DND-41 (cell line): Measurements from ENCODE around the gene RILPL1.
"Not testable (repeated sequence)": the region's sequence is repeated elsewhere in the genome, so short reads cannot be mapped to it uniquely, and the experiment has no call there.

Experiments
- EZH2 ChIP-seq: IDR thresholded peaks from 3 replicates; pipeline ENCODE4 v1.6.1; 2012; ENCODE audit warnings: borderline replicate concordance, low read depth, mild to moderate bottlenecking, moderate library complexity, low read length, inconsistent platforms; ENCODE audit not compliant: severe bottlenecking
- TF ChIP-seq, protein P1 (sequence below): IDR thresholded peaks from 2 replicates; pipeline ENCODE4 v1.5.1; 2012; ENCODE audit warnings: borderline replicate concordance, low read length, moderate library complexity, mild to moderate bottlenecking; ENCODE audit not compliant: poor library complexity, severe bottlenecking; ENCODE audit errors: extremely low read depth

DNA sequence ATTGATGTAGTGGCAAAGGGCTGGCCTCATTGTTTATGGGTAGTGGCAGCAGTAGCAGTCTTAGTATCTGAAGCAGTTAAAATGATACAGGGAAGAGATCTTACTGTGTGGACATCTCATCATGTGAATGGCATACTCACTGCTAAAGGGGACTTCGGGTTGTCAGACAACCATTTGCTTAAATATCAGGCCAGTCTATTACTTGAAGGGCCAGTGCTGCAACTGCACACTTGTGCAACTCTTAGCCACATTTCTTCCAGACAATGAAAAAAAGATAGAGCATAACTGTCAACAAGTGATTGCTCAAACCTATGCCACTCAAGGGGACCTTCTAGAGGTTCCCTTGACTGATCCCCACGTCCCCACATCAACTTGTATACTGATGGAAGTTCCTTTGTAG, 20.6 kb upstream of the RILPL1 start:
- TF ChIP-seq, protein P1, sequence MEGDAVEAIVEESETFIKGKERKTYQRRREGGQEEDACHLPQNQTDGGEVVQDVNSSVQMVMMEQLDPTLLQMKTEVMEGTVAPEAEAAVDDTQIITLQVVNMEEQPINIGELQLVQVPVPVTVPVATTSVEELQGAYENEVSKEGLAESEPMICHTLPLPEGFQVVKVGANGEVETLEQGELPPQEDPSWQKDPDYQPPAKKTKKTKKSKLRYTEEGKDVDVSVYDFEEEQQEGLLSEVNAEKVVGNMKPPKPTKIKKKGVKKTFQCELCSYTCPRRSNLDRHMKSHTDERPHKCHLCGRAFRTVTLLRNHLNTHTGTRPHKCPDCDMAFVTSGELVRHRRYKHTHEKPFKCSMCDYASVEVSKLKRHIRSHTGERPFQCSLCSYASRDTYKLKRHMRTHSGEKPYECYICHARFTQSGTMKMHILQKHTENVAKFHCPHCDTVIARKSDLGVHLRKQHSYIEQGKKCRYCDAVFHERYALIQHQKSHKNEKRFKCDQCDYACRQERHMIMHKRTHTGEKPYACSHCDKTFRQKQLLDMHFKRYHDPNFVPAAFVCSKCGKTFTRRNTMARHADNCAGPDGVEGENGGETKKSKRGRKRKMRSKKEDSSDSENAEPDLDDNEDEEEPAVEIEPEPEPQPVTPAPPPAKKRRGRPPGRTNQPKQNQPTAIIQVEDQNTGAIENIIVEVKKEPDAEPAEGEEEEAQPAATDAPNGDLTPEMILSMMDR = not testable (repeated sequence)
- not testable (repeated sequence) for TF ChIP-seq EZH2
